OCI-M2 (cell line): ENCODE results near the gene TMEM252.

ENCODE experiments used
- DNase-seq: peaks from one replicate; lab custom pipeline; 2025; ENCODE audit not compliant: unreplicated experiment; lab: John Stamatoyannopoulos, UW

The TMEM252 gene

GRCh38 chr9:68500457-68501381 is 40.0 kb downstream of the TMEM252 start:
- DNase-seq = no peak

GRCh38 chr9:68498816-68499215 is 41.9 kb downstream of the TMEM252 start:
- DNase-seq = no peak

- no peak for DNase-seq
Observed at GRCh38 chr9:68497629-68498028, 43.1 kb downstream of the TMEM252 start.

- no peak for DNase-seq
Observed at GRCh38 chr9:68496356-68496755, 44.3 kb downstream of the TMEM252 start.

GRCh38 chr9:68495247-68495646 is 45.4 kb downstream of the TMEM252 start:
- no peak for DNase-seq

- DNase-seq = no peak
Observed at GRCh38 chr9:68493958-68494577, 46.6 kb downstream of the TMEM252 start.

GRCh38 chr9:68493541-68493940 is 47.1 kb downstream of the TMEM252 start:
- DNase-seq = no peak

GRCh38 chr9:68492806-68493205 is 47.9 kb downstream of the TMEM252 start:
- DNase-seq = no peak

- no peak for DNase-seq
Observed at GRCh38 chr9:68489646-68490045, 51.0 kb downstream of the TMEM252 start.

- DNase-seq = no peak
Observed at GRCh38 chr9:68488126-68488525, 52.6 kb downstream of the TMEM252 start.
